Measurements from ENCODE around the gene NCOR1. TPM values are rescaled to one million over a fixed set of nuclear protein-coding genes. Genes with fewer than 3 reads are reported as not detected.

The NCOR1 gene
- total and polyA plus RNA-seq, 9 of the 15 experiments (the other 6 are each of a cell fraction or from before 2014, with no cell fraction given): 20.2 to 66.5 (median 50.9) TPM

DNA sequence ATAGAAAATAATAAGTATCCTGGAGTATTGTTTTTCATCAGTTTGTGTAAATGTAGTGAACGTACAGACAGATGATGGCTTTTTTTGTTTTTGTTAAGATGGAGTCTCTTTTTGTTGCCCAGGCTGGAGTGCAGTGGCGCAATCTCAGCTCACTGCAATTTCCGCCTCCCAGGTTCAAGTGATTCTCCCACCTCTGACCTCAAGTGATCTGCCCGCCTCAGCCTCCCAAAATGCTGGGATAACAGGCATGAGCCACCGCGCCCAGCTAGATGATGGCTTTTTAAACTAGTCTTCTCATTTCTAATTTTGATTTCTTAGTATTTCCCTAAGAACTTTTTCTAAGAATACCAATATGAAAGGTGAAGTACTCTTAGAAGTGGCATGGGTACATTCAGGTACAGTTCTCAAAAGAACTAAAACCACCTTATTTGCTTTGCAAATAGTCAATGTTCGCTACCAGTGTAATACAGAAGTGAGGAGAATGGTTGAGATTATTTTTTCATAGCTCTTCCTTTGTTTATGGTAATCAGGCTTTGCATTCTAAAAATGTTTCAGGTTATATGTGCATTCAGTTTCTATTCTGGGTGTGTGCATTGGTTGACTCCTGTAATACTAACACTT, 181.5 kb downstream of the NCOR1 start (continued):
- no peak for TF ChIP-seq CHD1 (IDR thresholded peaks at IDR 0.05; ENCODE audit: low read length)
- TF ChIP-seq HSF4 (CRISPR knock-in tag; IDR thresholded peaks at IDR 0.05; ENCODE audit: borderline replicate concordance): no peak
- TF ChIP-seq CREBBP (IDR thresholded peaks at IDR 0.05; ENCODE audit: low read depth, low read length): no peak
- TF ChIP-seq TCFL5 (CRISPR knock-in tag; conservative IDR thresholded peaks at IDR 0.05): no peak
- TF ChIP-seq ELF1 (tag; IDR thresholded peaks at IDR 0.05): no peak
- no peak for TF ChIP-seq SIN3A (IDR thresholded peaks at IDR 0.05; ENCODE audit: borderline replicate concordance in 2 of 2, control insufficient read depth in 1 of 2, low read depth in 2 of 2, low read length in 2 of 2)
- no peak for TF ChIP-seq NCOA1 (IDR thresholded peaks at IDR 0.05; ENCODE audit: low read depth)
- TF ChIP-seq, protein P1, sequence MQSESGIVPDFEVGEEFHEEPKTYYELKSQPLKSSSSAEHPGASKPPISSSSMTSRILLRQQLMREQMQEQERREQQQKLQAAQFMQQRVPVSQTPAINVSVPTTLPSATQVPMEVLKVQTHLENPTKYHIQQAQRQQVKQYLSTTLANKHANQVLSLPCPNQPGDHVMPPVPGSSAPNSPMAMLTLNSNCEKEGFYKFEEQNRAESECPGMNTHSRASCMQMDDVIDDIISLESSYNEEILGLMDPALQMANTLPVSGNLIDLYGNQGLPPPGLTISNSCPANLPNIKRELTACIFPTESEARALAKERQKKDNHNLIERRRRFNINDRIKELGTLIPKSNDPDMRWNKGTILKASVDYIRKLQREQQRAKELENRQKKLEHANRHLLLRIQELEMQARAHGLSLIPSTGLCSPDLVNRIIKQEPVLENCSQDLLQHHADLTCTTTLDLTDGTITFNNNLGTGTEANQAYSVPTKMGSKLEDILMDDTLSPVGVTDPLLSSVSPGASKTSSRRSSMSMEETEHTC (IDR thresholded peaks at IDR 0.05): no peak
- TF ChIP-seq NFRKB (IDR thresholded peaks at IDR 0.05; ENCODE audit: low read depth): no peak
